GM21367 (cell line): ENCODE measurements around the gene CRIM1.

ENCODE experiments used
- ATAC-seq: cut with Tn5 transposase; IDR thresholded peaks from one replicate; pipeline ENCODE4 v1.9.1; 2021; ENCODE audit not compliant: unreplicated experiment

The CRIM1 gene

GRCh38 chr2:36420569-36421181 lies 65.1 kb downstream of the CRIM1 start:
- ATAC-seq, result no peak

DNA sequence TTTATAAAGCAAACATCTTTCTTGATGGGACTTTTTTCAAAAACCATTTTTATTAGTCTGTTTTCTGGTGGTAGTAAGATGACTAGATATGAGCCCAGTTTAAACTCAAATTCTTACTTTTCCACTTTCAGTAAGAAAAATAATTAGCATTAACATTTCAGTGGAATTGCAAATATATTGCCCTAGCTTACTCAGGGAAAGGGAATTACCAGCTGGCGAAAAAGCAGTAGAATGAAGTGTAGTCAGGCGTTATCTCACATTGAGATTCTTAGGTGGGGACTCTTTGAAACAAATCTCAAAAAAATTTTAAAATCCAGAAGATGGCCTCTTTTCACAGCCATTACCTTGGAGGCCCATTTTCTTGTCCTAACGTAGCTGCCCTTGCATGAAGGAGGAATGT lies 65.8 kb downstream of the CRIM1 start:
- ATAC-seq, result no peak

- no peak for ATAC-seq
These were observed 67.6 kb downstream of the CRIM1 start for GRCh38 chr2:36423172-36423571.

DNA sequence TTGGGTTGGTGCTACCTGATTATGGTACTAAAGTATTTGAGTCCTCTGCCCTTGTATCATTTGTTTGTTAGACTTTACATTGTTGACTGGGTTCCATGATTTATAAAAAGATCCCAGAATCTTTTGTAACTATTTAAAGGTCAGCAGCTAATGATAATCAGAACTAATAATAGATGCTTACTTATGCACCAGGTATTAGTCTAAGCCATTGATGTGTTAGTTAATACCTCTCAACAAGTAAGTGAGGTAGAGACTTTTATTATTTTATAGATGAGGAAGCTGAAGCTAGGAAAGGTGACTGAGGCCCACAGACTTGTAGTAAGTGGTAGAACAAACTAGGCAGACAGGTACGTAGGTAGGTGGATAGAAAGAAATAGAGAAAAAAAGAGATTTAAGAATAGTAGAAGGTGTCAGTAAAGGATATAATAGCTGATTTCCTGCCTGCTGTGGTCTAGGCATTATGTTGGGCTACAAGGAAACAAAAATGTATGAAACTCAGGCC lies 68.1 kb downstream of the CRIM1 start:
- ATAC-seq, result no peak

- ATAC-seq, result no peak
These were observed 70.2 kb downstream of the CRIM1 start for GRCh38 chr2:36425608-36426355.

- no peak for ATAC-seq
These were observed 72.2 kb downstream of the CRIM1 start for GRCh38 chr2:36427790-36428243.

- no peak for ATAC-seq
These were observed 75.0 kb downstream of the CRIM1 start for GRCh38 chr2:36430549-36430948.

GRCh38 chr2:36432479-36432878 lies 76.9 kb downstream of the CRIM1 start:
- no peak for ATAC-seq

- no peak for ATAC-seq
These were observed 78.0 kb downstream of the CRIM1 start for GRCh38 chr2:36433311-36434217.

GRCh38 chr2:36438449-36438977 lies 82.9 kb downstream of the CRIM1 start:
- ATAC-seq, result no peak

GRCh38 chr2:36439084-36439483 lies 83.5 kb downstream of the CRIM1 start:
- ATAC-seq, result no peak

DNA sequence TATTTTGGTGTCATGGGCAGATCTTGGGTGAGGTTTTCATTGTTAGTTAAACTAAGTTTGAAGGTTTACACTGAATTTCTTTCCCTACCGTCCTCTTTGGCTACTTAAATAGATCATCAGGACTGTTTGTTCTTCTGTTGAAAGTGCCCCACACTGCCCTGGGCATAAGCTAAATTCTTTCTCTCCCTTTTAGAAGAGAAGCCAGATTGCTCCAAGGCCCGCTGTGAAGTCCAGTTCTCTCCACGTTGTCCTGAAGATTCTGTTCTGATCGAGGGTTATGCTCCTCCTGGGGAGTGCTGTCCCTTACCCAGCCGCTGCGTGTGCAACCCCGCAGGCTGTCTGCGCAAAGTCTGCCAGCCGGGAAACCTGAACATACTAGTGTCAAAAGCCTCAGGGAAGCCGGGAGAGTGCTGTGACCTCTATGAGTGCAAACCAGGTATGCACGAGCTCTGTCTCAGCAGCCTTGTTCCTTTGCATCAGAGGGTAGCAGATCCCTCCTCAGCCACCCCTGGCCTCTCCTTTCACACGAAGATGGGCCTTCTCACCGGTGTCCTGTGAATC lies 85.6 kb downstream of the CRIM1 start:
- ATAC-seq, result no peak

- no peak for ATAC-seq
These were observed 86.2 kb downstream of the CRIM1 start for GRCh38 chr2:36441816-36442215.

- no peak for ATAC-seq
These were observed 88.8 kb downstream of the CRIM1 start for GRCh38 chr2:36444216-36444936.

GRCh38 chr2:36445185-36445866 lies 89.7 kb downstream of the CRIM1 start:
- no peak for ATAC-seq

DNA sequence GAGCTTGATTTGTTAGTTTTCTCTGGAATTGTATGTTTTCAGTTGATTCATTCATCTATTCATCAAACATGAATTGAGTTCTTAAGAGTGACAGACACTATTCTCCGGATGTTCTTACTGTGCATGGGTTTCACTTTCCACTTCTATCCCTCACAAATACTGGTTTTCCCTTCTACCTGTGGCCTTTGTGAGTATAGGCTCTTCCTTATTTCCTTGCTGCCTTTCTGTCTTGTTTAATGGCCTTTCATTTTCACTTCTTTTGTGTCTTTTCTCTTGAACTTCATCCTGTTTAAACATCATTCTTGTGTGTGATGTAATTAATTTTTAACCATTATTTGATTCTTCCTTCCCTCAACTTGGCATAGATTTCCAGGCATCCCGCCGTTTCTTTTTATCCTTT lies 90.7 kb downstream of the CRIM1 start:
- no peak for ATAC-seq

DNA sequence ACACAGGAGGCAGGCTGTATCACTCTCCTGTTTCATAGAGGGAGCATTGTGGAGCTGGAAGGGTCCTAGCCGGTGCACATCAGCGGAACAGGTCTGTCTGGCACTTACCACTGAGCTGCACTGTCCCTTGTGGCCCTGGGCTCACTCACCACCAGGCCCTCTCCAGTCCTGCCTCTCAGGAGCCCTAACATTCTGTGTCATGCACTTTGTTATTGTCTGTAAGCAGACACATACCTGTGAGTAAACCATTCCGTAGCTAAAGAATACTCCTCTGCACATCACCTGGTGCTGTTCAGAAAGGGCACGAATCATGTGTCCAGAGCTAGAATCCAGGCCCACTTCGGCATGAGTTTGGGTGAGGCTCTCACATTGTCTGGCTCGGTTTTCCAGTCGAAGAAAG lies 93.6 kb downstream of the CRIM1 start:
- ATAC-seq, result no peak

GRCh38 chr2:36449943-36450392 lies 94.4 kb downstream of the CRIM1 start:
- ATAC-seq, result no peak

- no peak for ATAC-seq
These were observed 95.1 kb downstream of the CRIM1 start for GRCh38 chr2:36450466-36451196.
